Effector CD8-positive, alpha-beta T cell (primary cell): ENCODE data around the gene TMEM52.

ENCODE experiments used
- DNase-seq: peaks from one replicate; lab custom pipeline; 2025; lab: John Stamatoyannopoulos, UW

The TMEM52 gene

DNA sequence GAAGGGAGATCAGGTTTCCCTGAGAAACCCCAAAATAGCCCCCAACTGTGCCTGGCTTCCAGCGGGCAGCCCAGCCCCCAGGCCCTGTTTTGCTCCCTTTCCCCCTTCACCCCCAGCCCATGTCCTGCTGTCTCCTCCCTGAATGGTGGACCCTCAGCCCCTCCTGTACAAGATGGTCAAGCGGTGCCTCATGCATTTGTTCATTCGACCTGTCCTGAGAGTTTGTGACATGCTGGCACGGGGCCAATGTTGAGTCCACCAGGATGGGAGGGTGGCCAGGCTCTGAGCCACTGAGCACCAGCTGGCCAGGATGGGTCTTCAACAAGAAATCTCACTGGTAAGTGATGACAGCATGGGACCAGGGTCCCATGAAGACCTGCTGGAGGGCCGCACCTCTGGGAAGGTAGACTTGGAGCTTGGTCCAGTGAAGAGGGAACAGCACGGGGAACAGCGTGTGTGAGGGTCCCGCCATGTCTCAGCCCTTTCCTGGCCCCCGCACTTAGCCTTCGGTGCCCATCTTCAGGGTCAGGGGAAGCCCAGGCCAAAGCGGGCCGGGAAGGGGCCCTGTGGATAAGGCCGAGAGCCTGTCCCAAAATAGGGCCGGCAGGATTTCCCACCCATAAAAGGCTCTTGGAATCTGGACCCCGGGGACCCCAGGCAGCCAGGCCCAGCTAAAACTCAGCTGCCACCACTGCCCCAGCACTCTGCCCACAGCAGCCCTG lies 3.9 kb downstream of the TMEM52 start, which contains the start of gene CALML6:
Gene CALML6 (plus strand): TSS at position 290 of the 722 bp plus-strand sequence. CDS start 21 bp downstream, at position 311.
- no peak for DNase-seq

DNA sequence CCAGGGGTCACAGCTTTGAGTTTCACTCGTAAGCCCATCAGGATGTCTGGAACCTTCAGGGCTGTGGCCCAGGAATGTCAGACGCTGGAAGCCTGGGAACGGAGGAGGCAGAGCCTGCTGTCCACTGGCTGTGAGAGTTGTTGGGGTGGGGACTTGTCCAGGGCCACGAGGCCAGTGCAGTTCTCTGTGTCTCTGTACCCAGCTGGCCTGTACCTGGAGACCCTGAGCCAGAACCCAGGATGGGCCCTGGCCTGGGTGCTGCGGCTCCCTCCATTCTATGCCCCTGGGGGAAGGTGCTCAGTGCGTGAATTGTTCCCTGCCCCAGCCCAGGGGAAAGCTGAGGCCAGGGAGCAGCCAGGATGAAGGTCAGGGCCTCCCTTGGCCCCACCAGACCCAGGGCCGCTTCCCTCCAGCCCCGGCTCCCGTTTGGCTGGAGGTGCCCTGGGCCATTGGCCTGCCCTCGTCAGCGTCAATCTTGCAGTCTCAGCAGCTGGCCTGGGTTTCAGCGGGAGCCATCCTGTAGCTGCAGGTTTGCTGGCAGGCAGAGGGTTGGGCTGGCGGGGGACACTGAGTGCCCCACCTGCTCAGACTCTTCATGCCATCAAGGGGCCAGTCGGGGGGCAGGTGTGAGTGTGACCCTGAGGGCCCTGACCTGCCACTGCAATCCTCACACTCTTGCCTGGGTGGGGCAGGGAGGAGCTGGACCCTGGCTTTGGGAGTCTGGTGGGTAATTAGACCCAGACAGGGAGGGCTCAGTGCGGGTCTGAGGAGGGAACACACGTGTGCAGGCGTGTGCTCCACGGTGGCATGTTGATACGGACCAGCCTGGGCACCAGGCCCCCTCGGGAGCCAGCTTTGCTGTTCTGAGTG lies 4.7 kb downstream of the TMEM52 start:
- DNase-seq, result no peak

DNA sequence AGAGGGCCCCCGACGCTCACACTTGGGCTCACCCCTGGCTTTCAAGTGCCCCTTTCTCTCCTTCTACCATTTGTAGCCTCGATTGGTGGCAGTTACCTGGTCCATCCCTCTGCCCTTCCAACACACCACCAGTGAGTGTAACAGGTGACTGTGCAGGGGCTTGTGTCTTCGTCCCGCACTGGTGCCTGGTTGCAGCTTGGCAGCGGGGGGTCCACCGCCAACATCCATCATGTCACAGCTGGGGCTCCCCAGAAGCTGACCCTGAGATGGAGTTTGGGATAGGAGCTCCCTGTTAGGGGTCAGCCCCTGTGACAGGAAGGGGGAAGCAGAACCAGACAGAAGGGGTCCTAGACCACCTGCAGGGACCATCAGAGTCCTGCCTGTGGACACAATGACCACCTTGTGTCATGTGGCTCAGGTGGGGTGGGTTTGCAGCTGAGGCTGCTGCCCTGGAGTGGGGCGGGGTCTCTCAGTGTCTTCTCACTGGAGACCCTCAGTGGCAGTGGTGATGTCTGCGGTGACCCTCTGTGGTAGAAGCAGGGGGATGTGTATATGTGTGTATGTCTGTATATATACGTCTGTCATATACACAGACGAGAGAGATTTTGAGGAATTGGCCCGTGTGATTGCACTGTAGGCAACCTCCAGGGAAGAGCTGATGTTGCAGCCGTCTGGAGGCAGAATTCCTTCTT lies 7.6 kb downstream of the TMEM52 start:
- DNase-seq, result no peak

DNA sequence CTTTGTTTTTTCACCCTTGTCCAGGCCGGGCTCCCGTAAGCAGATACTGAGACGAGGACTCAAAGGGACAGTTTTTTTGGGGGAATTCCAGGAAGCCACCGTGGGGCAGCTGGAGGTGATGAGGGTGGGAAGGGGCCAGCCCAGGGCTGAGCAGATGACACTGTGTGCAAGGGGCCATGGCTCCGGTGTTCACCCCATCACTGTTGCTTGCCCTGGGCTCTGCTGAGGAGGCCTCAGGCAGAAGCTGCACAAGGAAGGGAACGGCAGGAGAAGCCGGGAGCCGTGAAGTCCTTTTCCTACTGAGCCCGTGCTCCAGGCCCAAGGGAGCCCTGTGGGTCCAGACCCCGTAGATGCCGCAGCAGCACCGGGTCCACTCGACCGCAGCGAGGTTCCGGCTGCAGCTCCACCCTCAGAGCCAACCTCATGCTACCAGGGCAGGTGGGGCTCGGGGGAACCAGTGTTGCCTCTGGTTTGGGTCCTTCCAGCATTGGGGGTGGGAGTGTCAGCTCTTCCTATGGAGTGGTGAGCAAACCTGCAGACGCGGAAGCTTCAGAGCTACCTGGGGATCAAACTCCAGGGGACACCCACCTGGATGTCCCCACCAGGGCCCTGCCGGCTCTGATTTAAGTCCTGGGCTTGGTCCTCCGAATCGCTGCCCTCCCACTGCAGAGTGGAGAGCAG lies 8.3 kb downstream of the TMEM52 start:
- no peak for DNase-seq

DNA sequence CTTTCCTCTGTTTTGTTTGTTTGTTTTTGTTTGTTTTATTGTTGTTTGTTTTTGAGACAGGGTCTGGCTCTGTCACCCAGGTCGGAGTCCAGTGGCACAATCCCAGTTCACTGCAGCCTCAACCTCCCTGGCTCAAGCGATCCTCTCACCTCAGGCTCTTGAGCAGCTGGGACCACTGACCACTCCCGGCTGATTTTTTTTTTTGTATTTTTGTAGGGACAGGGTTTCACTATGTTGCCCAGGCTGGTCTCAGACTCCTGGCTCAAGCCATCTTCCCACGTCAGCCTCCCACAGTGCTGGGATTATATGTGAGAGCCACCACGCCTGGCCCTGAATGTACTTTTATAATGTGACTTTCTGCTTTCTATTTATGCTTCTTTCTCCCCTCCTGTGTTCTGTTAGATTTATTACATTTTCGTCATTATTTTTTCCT lies 9.0 kb downstream of the TMEM52 start:
- no peak for DNase-seq

DNA sequence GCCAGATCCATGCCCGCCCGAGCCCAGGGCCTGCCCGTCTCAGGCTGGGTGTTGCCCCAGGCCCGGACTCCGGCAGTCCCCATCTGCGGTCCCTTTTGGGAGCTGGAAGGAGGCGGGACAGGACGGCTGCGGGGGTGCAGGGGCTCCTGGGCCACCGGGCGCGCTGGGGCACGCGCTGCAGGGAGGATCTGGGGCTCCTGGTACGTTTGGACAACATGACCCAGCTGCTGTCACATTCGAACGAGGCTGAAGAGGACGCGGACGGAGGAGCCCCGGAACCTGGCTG lies 10.6 kb downstream of the TMEM52 start:
- no peak for DNase-seq

DNA sequence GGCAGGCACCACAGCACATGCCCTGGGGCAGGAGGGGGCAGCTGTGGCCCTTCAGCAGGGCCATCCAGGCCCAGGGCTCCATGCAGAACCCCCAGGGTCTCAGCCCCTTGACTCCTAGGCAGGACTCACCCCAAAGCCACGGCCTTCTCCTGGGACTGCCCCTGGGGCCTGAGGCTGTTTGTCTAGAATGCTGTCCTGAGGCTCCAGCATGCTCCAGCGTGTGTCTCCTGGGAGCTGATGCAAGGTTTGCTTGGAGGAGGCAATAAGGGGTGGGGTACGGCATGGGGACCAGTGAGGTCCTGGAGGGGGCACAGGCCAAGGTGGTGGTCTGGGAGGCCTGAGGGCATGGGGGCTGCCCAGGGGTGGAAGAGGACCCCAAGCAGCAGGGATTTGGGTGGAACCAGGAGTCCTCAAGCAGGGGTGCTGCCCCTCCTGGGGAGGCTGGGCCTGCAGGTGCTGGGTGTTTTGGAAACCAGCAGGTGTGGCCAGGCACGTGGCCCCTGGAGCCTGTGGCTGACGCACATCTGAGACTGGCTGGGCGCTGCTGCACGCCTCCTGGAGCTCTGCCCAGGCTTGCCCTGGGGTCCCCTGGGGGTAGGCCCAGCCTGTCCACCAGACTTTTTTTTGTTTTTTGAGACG lies 11.9 kb downstream of the TMEM52 start:
- no peak for DNase-seq

DNA sequence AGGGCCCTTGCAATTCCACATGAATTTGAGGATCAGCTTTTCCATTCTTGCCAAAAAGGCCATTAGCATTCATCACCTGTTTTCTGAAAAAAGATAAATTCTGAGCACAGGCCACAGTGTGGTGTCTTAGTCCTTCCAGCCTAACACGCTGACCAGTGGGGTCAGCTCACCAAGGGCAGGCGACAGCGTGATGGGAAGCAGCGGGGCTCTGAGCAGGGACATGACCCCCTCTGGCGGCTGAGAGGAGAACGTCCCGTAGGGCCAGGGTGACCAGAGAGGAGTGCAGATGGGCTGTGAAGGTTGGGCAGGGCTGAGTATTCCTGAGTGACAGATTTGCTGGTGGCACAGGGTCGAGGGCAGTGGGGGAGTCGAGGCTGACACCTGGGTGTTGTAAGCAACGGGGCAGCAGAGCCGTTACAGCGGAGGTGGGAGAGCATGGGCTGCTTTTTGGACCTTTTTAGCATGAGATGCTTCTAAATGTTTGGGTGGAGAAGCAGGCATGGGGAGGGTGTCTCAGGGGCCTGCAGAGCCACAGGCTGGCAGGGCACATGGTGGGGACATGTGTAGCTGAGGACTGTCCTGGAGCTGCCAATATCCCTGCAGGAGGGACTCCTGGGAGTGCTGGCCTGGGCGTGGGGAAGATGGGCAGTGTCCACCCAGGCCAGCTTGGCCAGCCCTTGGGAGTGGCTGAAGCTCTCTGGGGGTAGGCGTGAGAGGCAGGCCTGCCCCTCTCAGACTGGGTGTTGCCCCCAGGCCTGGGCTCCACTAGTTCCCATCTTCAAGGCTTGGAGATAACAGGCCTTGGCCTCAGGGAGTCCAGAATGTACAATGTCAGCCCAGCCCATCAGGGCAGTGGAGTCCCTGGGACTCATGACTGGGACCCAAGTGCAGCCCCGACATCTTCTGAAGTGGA lies 12.6 kb downstream of the TMEM52 start:
- peak; percentile 47 for DNase-seq

DNA sequence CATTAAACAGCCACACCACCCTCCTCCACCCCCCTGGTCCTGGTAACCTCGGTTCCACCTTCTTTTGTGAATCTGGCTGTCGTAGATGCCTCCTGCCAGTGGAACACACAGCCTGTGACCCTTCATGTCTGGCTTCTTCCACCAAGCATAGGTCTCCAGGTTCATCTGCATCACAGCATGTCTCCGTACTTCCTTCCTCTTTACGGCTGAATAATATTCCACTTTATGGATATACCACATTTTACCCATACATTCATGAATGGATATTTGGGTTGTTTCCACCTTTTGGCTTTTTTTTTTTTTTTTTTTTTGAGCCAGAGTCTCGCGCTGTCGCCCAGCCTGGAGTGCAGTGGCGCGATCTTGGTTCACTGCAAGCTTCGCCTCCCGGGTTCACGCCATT lies 15.9 kb downstream of the TMEM52 start:
- no peak for DNase-seq

DNA sequence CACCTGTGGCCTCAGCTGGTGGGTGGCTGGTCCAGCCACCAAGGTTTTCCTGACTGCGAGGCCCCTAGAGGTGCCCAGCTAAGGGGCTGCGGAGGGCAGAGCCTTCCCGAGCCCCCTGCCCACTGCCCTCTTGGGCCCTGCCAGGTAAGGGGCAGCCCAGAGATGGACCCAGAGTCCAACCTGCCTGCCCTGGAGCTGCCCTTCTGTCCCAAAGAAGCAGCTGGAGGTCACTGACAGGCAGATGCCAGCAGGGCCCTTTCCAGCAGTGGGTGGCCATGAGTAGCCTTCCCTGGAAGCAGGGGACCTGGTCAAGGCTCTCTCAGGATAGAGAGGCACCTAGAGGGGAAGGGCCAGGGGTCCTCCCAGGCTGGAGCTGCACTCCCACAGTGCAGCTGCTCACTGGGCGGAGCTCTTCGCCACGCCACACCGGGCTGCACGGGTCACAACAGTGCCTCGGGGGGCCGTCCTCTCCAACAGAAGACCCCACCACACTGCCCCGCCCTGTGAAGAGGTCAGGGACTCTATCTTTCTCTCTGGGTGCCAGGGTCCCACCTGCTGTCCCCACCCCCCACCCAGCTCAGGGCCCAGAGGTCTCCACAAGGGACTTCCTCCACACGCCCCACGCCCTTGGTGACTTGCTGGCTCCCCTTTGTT lies 17.3 kb downstream of the TMEM52 start:
- DNase-seq, result no peak

DNA sequence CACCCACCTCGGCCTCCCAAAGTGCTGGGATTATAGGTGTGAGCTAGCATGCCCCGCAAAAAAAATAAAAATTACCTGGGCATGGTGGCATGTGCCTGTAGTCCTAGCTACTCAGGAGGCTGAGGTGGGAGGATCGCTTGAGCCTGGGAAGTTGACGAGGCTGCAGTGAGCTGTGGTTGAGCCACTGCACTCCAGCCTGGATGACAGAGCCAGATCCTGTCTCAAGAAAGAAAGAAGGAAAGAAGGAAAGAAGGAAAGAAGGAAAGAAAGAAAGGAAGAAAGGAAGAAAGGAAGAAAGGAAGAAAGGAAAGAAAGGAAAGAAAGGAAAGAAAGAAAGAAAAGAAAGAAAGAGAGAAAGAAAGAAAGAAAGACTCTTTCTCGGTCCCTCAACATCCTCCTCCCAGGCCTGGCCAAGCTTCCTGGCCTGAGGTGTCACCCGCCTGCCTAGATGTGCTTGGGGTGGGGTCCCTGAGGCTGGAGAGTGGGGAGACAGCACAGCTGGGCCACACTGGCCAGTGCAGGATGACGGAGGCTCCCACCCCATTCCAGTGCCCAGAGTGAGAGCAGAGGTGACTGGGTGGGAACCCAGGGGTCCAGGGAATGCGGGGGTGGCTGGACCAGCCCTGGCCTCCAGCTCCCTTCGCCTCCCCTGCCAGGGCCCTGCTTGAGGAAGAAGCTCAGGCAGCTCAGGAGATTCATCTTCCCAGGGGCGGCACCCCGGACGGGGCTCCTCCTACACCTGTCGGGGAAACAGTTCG lies 18.0 kb downstream of the TMEM52 start:
- no peak for DNase-seq

DNA sequence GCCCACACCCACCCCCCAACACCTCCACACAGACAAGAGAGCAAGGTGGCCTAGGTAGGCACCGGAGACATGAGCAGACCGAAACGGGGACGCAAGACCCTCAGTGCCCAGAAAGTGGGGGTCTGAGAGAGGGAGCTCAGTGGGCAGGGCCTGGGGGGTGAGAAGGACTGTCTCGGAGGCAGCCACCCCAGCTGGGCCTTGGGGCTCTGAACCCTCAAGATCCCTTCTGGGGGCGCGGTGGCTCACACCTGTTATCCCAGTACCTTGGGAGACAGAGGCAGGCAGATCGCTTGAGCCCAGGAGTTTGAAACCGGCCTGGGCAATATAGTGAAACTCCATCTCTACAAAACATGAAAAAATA lies 19.1 kb downstream of the TMEM52 start:
- no peak for DNase-seq

DNA sequence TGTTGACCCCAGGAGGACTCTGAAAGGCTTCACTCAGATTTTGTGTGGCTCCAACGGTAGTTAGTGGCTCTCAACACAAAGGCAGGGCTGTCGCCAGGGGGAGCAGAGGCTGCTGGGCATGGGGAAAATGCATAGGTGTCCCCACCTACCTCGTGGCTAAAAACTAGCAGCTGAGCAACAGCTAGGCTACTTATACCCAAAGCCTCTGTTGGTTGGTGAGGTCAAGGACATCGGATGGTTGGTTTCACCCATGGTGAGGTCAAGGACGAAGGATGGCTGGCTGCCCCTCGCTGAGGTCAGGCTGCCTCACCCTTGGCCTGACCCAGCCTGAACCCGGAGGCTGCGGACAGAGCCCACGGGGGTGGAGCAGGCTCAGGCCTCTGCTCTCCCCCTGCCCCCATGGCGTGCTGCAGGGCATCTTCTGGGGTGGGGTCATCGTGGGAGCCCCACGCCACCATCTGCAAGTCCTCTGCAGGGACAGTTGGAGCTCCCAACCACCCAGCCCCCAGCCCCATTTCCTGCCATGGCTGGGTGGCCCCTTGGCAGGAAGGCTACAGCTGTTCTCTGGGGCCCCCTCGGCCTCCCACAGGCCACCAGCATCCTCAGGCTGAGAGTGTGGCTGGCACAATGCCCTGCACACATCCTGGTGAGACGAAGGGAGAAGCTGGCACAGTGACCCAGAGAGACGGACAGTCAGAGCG lies 19.7 kb downstream of the TMEM52 start:
- no peak for DNase-seq

DNA sequence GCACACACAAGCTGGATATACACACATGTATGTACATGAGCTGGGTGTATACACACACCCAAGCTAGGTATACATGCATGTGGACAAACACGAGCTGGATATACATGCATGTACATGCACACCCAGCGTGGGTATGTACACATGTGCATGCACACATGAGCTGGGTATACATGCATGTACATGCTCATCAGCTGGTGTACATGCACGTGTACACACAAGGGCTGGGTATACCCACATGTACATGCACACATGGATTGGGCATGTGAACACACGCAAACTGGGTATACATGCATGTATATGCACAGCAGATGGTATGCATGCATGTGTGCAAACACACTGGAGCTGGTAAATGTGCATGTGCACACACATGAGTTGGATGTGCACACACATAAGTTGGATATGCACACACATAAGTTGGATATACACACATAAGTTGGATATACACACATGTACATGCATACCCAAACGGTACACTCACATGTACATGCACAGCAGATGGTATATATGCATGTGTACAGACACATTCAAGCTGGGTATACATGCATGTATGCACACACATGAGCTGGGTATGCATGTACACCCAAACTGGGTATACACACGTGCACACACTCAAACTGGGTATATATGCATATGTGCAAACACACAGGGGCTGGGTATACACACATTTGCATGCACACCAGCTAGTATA lies 20.7 kb downstream of the TMEM52 start:
- no peak for DNase-seq

DNA sequence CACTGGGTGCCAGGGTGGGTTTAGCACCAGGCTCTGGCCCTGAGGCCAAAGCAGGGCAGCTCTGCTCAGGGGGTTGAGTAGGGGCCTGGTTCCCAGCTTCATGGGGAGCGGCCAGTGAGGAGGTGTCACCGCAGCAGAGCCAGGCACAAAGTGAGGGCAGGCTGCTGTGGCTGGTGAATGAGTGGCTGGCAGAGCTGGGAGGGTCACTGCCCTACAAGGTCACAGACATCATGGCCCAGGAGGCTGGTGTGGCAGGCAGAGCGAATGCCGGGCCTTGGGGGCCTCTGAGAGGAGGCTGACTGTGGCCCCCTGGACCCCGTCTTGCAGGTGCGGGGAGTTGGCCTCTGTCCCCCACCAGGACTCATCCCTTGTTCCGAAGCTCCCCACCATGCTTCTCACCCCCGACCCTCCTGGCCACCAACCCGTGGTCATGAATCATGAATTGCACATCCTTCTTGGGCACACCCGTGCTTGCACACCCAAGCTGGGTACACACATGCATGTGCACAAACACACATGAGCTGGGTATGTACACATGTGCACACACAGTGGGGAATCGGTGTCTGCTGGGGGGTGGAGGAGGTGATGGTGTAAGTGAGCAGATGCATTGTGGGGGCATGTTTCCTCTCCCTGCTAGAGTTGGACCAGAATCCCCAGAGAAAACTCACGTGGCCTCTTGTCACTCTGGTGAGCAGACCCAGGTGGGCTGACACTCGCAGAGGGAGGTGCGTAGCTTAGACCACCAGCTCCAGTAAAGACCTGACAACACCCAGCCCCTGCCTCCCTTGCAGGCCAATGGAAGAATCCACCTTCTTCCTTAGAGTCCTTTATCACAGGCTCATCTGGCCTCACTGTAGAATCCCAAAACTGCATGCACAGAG lies 23.4 kb downstream of the TMEM52 start:
- no peak for DNase-seq

DNA sequence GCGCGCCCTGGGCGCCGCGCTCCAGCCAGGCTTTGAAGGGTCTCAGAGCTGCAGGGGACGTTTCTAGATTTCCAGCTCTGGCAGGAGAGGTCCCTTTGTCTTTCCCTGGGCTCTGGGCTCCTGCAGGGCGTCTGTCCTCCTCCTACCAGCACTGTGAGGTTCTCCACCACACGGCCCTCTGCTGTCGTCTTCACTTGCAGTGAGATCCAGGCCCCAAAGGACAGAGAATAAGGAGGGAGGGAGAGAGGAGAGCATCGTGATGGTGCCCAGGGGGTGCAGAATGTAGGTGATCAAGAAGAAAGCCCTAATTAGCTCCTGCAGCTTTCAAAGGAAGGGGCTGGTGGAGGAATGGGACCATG lies 24.0 kb downstream of the TMEM52 start:
- no peak for DNase-seq

DNA sequence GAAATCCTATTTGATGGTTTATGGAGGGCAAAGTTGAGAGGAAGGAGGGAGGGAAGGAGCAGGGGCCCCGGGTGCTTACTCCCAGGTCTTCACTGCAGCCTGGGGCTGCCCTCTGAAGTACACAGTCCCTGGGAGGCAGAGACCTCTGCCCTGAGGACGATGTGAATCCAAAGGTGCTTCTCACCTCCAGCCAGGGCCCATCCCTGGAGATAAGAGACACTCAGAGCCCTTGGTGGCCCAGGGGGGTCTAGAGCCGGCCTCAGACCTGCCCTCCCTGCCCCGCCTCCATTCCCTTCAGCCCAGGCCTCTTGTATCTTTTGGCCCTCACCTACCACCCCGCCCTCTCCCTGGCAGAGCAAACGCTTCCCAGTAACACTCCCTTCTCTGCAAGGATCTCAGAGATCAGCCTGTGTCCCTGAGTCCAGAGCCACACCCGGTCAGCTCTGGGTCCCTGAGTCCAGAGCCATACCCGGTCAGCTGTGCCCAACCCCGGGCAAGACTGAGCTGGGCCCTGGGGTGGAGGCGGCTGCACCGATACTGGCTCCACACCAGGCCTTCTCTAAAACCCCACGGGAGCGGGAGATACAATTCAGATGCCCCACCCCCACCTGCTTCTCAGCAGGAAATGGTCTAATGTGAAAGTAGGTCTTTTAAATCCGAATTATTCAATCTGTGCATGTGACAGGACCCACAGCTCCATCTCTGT lies 24.6 kb downstream of the TMEM52 start:
- DNase-seq, result no peak
